Pancreas (tissue), 8 donors: Measurements from ENCODE around the gene DMP1. TPM values are rescaled to one million over a fixed set of nuclear protein-coding genes. Genes with fewer than 3 reads are reported as not detected.

Experiments
- polyA plus RNA-seq, 2 donors: library from polyadenylated mRNA; stranded (reverse); fragments of 200-250 nt; gene quantifications; one replicate each; pipeline ENCODE4 v1.2.3, GENCODE V29; 2013
- total RNA-seq, 6 donors: library from RNA; stranded (reverse); fragmentation: NEBNext Ultra II Directional in 4 of 6; extraction: Animal tissue kit (Norgen Biotek cat#: 25700) in 4 of 6; gene quantifications; one replicate each; pipeline versions ENCODE4 v1.2.1 to v1.2.4, GENCODE V29; 2021 to 2023
- donor health status: healthy with polysubstance abuse.
- donor health status: DM: no; HTN: no; CAD: no; lungs with moderate emphysema.
- donor health status: DM: no; HTN: no; CAD: no.
- donor health status: Bipolar disorder and iron deficiency.
- donor health status: DM: yes; HTN: yes; CAD: no.
- donor health status: DM: no; HTN: no; CAD: no.
- donor health status: DM: no; HTN: no; CAD: no.
- donor health status: DM: yes; HTN: yes; CAD: no.

DMP1 gene
- total and polyA plus RNA-seq, 8 donors = 0.02 TPM; not detected in 7

Other genes starting within 250 kb of the DMP1 start
- 10 to 100 TPM; 22.1 to 34.0 (median 28.1) TPM for gene NUDT9, start 227.7 kb upstream of the DMP1 start, total RNA-seq
- 10 to 100 TPM; 45.4 to 64.4 TPM for gene NUDT9, start 227.7 kb upstream of the DMP1 start, polyA plus RNA-seq
- 10 to 100 TPM; 19.6 to 77.0 (median 37.2) TPM for gene SPARCL1, start 120.9 kb upstream of the DMP1 start, total RNA-seq
- gene SPARCL1, start 120.9 kb upstream of the DMP1 start, polyA plus RNA-seq = 10 to 100 TPM; 21.7 to 39.1 TPM
- not detected for gene DSPP, start 41.8 kb upstream of the DMP1 start, total RNA-seq
- not detected for gene DSPP, start 41.8 kb upstream of the DMP1 start, polyA plus RNA-seq
- under 1 TPM in 1 of 6 donors, not detected in 5; 0.37 TPM for gene IBSP, start 149.3 kb downstream of the DMP1 start, total RNA-seq
- not detected for gene IBSP, start 149.3 kb downstream of the DMP1 start, polyA plus RNA-seq
- not detected for gene MEPE, start 182.7 kb downstream of the DMP1 start, total RNA-seq
- not detected for gene MEPE, start 182.7 kb downstream of the DMP1 start, polyA plus RNA-seq